HG03045 (cell line): ENCODE measurements around the gene ATG7.
A peak's percentile ranks its signal among the peaks of the same experiment; 100 is the strongest.

ENCODE experiments used
- ATAC-seq: cut with Tn5 transposase; IDR thresholded peaks from one replicate; pipeline ENCODE4 v1.9.1; 2021; ENCODE audit warnings: mild to moderate bottlenecking, moderate library complexity; ENCODE audit not compliant: unreplicated experiment

Gene ATG7, protein sequence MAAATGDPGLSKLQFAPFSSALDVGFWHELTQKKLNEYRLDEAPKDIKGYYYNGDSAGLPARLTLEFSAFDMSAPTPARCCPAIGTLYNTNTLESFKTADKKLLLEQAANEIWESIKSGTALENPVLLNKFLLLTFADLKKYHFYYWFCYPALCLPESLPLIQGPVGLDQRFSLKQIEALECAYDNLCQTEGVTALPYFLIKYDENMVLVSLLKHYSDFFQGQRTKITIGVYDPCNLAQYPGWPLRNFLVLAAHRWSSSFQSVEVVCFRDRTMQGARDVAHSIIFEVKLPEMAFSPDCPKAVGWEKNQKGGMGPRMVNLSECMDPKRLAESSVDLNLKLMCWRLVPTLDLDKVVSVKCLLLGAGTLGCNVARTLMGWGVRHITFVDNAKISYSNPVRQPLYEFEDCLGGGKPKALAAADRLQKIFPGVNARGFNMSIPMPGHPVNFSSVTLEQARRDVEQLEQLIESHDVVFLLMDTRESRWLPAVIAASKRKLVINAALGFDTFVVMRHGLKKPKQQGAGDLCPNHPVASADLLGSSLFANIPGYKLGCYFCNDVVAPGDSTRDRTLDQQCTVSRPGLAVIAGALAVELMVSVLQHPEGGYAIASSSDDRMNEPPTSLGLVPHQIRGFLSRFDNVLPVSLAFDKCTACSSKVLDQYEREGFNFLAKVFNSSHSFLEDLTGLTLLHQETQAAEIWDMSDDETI

DNA sequence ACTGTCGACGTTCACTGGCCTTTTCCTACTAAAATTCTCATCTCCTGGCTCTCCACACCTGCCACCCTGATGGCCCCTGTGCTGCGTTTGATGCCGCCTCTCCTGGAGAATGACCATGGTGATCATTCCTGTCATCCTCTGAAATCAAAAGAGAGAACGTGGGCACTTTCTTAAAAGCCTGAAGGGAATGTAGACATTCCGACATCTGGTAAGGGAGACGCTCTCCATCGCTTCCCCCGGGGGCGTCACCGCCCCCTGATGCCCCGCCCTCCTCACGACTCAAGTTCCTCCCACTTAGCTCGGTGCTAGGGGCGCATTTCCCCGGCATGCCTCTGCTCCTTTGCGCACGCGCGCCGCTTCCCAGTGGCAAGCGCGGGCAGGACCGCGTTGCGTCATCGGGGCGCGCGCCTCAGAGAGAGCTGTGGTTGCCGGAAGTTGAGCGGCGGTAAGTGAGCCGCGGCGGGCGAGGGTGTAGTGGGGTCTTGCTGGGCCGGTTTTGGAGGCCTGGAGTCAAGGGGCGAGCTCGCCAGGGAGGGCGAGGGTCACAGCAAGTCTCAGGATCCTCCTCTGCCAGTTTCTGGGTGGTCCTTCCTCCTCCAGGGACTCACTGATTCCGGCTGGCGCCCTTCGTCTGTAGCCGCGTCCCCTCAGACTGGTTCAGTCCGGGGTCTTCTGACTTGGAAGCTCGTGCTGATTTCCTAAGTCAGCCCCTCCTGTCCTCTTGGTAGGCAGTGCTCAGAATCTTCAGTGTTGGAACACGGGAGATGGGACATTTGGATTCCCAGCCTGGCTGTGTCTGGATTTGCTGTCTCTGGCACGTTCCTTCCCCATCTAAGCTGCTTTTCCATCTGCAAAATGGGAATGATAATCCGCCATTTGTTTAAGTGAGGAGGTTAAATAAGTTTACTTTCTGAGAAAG is at the start of gene ATG7:
Gene ATG7, plus strand, starts transcription at position 412 of the 919 bp plus-strand sequence. CDS start 26,299 bp downstream, outside the sequence.
- peak; percentile 96 for ATAC-seq

- ATAC-seq, result no peak
Measured at GRCh38 chr3:11224010-11224409, 48.2 kb upstream of the ATG7 start.

- no peak for ATAC-seq
Measured at GRCh38 chr3:11224870-11225229, 47.3 kb upstream of the ATG7 start.

GRCh38 chr3:11226042-11226370 is 46.2 kb upstream of the ATG7 start:
- no peak for ATAC-seq

DNA sequence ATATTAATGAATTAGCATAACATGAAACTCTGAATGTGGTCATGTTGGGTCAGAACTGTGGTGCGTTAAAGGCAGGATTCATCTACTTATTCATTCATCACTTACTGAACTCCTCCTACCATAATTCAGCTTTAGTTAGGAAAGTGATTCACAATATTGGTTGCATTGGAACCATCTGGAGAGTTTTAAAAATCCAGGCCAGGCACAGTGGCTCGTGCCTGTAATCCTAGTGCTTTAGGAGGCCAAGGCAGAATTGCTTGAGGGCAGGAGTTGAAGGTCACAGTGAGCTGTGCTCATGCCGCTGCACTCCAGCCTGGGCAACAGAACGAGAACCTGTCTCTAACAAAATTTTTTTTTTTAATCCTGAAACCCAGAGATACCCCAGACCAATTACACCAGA is 44.2 kb upstream of the ATG7 start:
- no peak for ATAC-seq

GRCh38 chr3:11230125-11230524 is 42.1 kb upstream of the ATG7 start:
- no peak for ATAC-seq

DNA sequence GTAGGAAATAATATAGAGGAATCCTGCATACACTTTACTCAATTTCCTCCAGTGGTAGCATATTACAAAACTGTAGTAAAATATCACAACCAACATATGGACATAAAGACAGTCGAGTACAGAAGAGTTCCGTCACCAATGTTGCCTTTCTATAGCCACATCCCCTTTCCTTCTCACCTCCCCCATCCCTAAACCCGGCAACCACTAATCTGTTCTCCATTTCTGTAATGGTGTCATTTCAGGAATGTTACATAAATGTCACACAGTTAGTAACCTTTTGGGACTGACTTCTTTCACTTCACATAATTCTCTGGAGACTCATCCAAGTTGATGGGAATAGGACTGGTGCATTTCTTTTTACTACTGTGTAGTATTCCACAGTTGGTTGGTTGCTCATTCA is 41.4 kb upstream of the ATG7 start:
- no peak for ATAC-seq

- ATAC-seq, result no peak
Measured at GRCh38 chr3:11235385-11235784, 36.8 kb upstream of the ATG7 start.

DNA sequence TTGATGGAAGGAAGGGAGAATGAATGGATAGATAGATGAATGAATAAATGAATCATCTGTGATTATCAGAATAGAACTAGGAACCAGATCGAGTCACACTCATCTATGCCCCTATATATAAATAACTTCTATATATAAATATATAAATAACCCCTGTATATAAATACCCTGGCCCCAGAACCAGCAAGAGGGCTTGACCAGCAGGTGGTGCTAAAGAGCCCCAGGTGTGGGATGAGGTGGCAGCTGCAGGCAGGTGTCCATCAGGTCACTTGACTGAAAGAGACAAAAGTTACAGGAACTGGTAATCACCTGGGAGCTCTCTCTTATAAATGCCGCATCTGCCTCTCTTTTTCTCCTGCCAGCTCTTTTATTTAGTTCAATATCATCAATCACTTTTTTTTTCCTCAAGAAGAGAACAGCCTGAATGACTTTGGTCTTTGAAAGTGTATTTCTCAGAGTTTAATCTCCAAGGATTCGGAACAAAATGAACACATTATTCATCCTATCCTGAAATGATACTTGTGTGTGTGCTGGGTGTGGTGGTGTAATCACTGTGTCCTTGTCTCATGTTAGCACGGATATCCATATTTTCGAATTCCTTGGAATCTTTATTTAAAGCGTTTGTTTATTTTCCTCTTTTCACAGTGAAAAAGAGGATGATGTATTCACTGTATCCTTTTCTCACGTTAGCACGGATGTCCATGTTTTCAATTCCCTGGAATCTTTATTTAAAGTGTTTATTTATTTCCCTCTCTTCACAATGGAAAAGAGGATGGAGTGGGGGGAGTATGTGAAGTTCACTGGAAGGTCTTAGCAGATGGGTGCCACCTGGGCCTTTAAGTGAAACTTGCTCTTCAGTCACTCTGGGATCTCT is 35.4 kb upstream of the ATG7 start:
- ATAC-seq, result no peak

DNA sequence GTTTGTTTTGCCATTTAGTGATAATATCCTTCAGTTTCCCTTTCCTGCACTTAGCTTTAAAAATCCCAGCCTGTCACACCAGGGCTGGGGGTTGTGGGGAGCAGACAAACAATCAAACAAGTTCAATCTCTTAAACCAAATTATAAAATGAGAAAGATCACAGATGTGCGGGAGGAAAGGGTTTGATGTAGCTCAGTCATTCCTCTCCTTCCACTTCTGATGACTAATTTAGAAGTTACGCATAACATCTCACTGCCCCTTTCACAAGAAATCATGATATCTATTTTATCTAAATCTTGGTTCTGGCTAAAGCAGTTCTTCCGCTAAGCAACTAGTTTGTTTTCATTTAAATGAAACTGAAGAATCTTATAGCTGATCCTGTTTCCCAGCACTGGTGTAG is 34.1 kb upstream of the ATG7 start:
- ATAC-seq, result no peak

GRCh38 chr3:11238880-11239279 is 33.3 kb upstream of the ATG7 start:
- ATAC-seq, result no peak

- no peak for ATAC-seq
Measured at GRCh38 chr3:11239796-11240195, 32.4 kb upstream of the ATG7 start.

GRCh38 chr3:11240496-11240895 is 31.7 kb upstream of the ATG7 start:
- ATAC-seq, result no peak

GRCh38 chr3:11244121-11244677 is 28.0 kb upstream of the ATG7 start:
- ATAC-seq, result no peak

DNA sequence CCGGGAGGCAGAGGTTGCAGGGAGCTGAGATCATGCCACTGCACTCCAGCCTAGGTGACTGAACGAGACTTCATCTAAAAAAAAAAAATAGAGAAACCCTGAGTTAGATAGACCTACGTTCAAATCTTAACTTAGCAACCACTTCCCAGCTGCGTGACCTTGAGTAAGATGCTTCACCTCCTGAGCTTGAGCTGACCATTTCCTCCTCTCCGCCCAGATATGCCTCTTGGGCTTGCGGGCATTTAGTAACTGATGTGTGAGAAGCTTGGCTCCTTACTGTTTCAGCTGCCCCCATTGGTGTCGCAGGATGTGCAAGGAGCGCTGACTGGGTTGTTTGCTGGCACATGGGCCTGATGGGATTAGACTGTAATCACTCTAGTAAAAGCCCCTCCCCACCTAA is 26.9 kb upstream of the ATG7 start:
- no peak for ATAC-seq

DNA sequence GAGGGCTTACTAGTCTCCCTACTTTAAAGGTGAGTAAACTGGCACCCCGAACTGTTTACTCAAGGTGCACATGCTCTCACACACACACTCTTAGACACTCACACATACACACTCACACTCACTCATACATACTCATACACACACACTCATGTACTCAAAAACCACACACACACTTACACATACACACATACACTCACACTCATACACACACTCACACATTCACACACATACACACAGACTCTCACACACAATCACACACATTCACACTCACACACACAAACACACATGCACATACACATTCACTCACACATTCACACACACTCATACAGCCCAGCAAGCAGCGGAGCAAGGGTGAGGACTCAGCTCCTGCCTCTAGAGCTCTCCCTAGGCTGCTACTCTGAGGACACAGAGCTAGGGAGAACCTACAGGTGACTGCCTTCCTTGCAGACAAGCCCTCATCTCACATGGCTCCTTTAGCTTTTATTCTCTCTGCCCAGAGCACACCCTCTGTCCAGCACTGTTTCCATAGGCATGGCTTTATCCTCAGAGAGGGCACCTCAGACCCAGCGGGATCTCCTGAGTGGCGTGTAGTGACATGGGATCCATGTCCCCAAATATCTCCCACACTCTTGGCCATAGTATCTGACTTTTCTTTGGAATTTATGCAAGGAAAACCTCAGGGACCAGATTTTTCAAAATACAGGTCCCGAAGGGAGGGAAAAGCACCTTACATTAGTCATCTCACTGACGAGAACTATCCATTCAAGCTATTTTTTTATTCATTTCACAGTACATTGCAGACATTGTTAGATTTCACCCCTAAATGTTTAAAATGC is 26.2 kb upstream of the ATG7 start:
- ATAC-seq, result no peak

GRCh38 chr3:11246663-11246970 is 25.6 kb upstream of the ATG7 start:
- ATAC-seq, result no peak

GRCh38 chr3:11247362-11247761 is 24.8 kb upstream of the ATG7 start:
- no peak for ATAC-seq

DNA sequence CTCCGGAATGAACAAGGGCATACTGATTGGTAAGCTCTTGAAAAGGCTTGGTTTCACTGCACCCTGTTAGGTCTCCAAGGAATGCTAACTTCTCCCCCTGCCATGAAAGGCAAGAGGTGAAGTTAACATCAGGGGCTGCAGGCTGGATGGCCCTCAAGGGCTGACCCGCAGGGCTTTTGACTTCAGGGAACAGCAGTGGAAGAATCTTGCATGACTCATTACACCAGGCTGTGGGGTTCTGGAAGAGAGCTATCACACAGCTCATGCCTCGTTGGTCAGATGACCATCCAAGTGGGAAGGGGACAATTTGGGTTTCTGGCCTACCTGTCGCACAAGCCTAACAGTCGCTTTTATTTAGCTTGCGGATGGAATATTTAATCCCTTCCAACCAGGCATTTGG is 23.6 kb upstream of the ATG7 start:
- ATAC-seq, result no peak
